ENCODE measurements around the gene TAB2. TPM values are rescaled to one million over a fixed set of nuclear protein-coding genes. Genes with fewer than 3 reads are reported as not detected.

TAB2 gene
- total RNA-seq, 1 experiment from 2014 or later, result 56.7 TPM

- H3K36me3 ChIP-seq (ENCODE audit: control insufficient read depth in 1 of 2, insufficient read depth in 2 of 2, low read length in 2 of 2), result no peaks in the 10 kb centered on the region
- CTCF ChIA-PET, result no interaction called here
- BruUV-seq (replicated peaks), result no TSS peak
- no peak for ATAC-seq
- no peak overlapping the region for H3K4me3 ChIP-seq (replicated peaks in 1 of 2; ENCODE audit: low read depth in 1 of 2, low read length in 2 of 2)
- RAD21 ChIA-PET (ENCODE audit: low non-redundant PET in 1 of 2, low total read pairs in 2 of 2, uncharacterized antibody in 2 of 2, unreplicated experiment in 2 of 2), result no interaction called here
- no peaks in the 10 kb centered on the region for H3K9me2 ChIP-seq (ENCODE audit: insufficient read depth)
- TF ChIP-seq FOSL1 (IDR thresholded peaks at IDR 0.05; ENCODE audit: low read depth), result no peak
- TF ChIP-seq EZH2phosphoT487 (IDR thresholded peaks at IDR 0.05; ENCODE audit: borderline replicate concordance), result no peak
- TF ChIP-seq, protein P1, sequence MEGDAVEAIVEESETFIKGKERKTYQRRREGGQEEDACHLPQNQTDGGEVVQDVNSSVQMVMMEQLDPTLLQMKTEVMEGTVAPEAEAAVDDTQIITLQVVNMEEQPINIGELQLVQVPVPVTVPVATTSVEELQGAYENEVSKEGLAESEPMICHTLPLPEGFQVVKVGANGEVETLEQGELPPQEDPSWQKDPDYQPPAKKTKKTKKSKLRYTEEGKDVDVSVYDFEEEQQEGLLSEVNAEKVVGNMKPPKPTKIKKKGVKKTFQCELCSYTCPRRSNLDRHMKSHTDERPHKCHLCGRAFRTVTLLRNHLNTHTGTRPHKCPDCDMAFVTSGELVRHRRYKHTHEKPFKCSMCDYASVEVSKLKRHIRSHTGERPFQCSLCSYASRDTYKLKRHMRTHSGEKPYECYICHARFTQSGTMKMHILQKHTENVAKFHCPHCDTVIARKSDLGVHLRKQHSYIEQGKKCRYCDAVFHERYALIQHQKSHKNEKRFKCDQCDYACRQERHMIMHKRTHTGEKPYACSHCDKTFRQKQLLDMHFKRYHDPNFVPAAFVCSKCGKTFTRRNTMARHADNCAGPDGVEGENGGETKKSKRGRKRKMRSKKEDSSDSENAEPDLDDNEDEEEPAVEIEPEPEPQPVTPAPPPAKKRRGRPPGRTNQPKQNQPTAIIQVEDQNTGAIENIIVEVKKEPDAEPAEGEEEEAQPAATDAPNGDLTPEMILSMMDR (IDR thresholded peaks at IDR 0.05 in 2 of 3, conservative IDR thresholded peaks at IDR 0.05 in 1 of 3; ENCODE audit: borderline replicate concordance in 1 of 3, insufficient read depth in 1 of 3, low read depth in 2 of 3, low read length in 2 of 3), result no peak
- no peak for TF ChIP-seq ZNF274 (IDR thresholded peaks at IDR 0.05; ENCODE audit: low read depth, low read length)
- no peak for TF ChIP-seq EZH2 (IDR thresholded peaks at IDR 0.05)
- TF ChIP-seq MAX (IDR thresholded peaks at IDR 0.05), result no peak
- no peak for TF ChIP-seq JUND (IDR thresholded peaks at IDR 0.05)
- TF ChIP-seq POLR2A (IDR thresholded peaks at IDR 0.05; ENCODE audit: borderline replicate concordance, extremely low read depth, insufficient read depth, insufficient read length), result no peak
- no peak for TF ChIP-seq ELF1 (IDR thresholded peaks at IDR 0.05; ENCODE audit: borderline replicate concordance, low read depth)
- TF ChIP-seq, protein P2, sequence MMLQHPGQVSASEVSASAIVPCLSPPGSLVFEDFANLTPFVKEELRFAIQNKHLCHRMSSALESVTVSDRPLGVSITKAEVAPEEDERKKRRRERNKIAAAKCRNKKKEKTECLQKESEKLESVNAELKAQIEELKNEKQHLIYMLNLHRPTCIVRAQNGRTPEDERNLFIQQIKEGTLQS (IDR thresholded peaks at IDR 0.05), result no peak
- TF ChIP-seq SP1 (IDR thresholded peaks at IDR 0.05; ENCODE audit: low read depth), result no peak
- TF ChIP-seq CEBPB (IDR thresholded peaks at IDR 0.05; ENCODE audit: low read depth), result no peak
- no peak for TF ChIP-seq ZFX (IDR thresholded peaks at IDR 0.05)
- H2AFZ ChIP-seq (ENCODE audit: low read depth, low read length, poor library complexity, severe bottlenecking), result no peak overlapping the region
- no peak for DNase-seq (ENCODE audit: low read depth, low spot score)
- peaks cover 12 to 22% of the 10 kb centered on the region in 2 experiments for H3K4me1 ChIP-seq (ENCODE audit: control insufficient read depth in 1 of 2, insufficient read depth in 2 of 2, low read length in 2 of 2)
- H3K79me2 ChIP-seq (ENCODE audit: insufficient read depth, low read length), result peaks cover 90% of the 10 kb centered on the region
- no peak overlapping the region for H3K4me2 ChIP-seq (ENCODE audit: low read length)
- no peaks in the 10 kb centered on the region for H3K27me3 ChIP-seq (ENCODE audit: insufficient read depth, low read length)
- intact Hi-C loops (cut with micrococcal nuclease), result no loop called here
- H4K20me1 ChIP-seq (ENCODE audit: insufficient read depth), result no peaks in the 10 kb centered on the region
- no peak overlapping the region for H3K9ac ChIP-seq (ENCODE audit: low read length)
- no peak overlapping the region for H3K27ac ChIP-seq (ENCODE audit: low read depth, low read length)
- H3K9me3 ChIP-seq (ENCODE audit: control insufficient read depth in 1 of 2, insufficient read depth in 1 of 2, low read depth in 1 of 2, low read length in 2 of 2), result no peaks in the 10 kb centered on the region
- POLR2A ChIA-PET, result no interaction called here
These were observed 41.9 kb downstream of the TAB2 start for GRCh38 chr6:149359440-149359839.

Data from HCT116 (cell line).